ENCODE data around the gene KRT31. TPM values are rescaled to one million over a fixed set of nuclear protein-coding genes. Genes with fewer than 3 reads are reported as not detected.

Gene KRT31
- total RNA-seq, 2 experiments from 2014 or later: not detected

- no peak for DNase-seq
- no peaks in the 10 kb centered on the region for H3K36me3 ChIP-seq (ENCODE audit: insufficient read depth, low read length)
- Mint-ChIP-seq H3K36me3 (ENCODE audit: low read depth) (no peaks in the 10 kb centered on the region), H3K27me3 (no peaks in the 10 kb centered on the region), H3K9me3 (no peaks in the 10 kb centered on the region), H3K4me3 (no peak overlapping the region), H3K4me1 (ENCODE audit: low read depth) (no peaks in the 10 kb centered on the region), H3K27ac (no peak overlapping the region)
- intact Hi-C loops (cut with DNase I, micrococcal nuclease): loop anchor here in 1 of 2 experiments (5.0 kb wide), 1 partner anchor 62 kb away; no protein-coding TSS in a partner anchor
- CTCF ChIA-PET: no interaction called here
- H3K4me1 ChIP-seq (ENCODE audit: insufficient read depth, low read length): no peaks in the 10 kb centered on the region
- no peaks in the 10 kb centered on the region for H3K27me3 ChIP-seq (ENCODE audit: control insufficient read depth in 1 of 2, insufficient read depth in 2 of 2, low read length in 2 of 2)
- no peak overlapping the region for H3K27ac ChIP-seq (ENCODE audit: low read depth in 1 of 2, low read length in 2 of 2)
- POLR2A ChIA-PET: no interaction called here
- ATAC-seq (ENCODE audit: poor library complexity): no peak
- no peak overlapping the region for H3K4me3 ChIP-seq (ENCODE audit: low read length)
- H3K9me3 ChIP-seq (ENCODE audit: control insufficient read depth in 1 of 2, insufficient read depth in 1 of 2, low read length in 2 of 2): no peaks in the 10 kb centered on the region
- TF ChIP-seq CTCF (IDR thresholded peaks at IDR 0.05): no peak
Measured at GRCh38 chr17:41415411-41415810, 18.0 kb upstream of the KRT31 start.

GRCh38 chr17:41413982-41414381 lies 16.6 kb upstream of the KRT31 start:
- intact Hi-C loops (cut with DNase I, micrococcal nuclease): no loop called here
- ChIA-PET POLR2A (no interaction called here), CTCF (no interaction called here)
- DNase-seq (no peak), ATAC-seq (ENCODE audit: poor library complexity) (no peak)
- Mint-ChIP-seq H3K9me3 (no peaks in the 10 kb centered on the region), H3K4me1 (ENCODE audit: low read depth) (peaks cover 8% of the 10 kb centered on the region), H3K4me3 (no peak overlapping the region), H3K27me3 (no peaks in the 10 kb centered on the region), H3K27ac (no peak overlapping the region), H3K36me3 (ENCODE audit: low read depth) (no peaks in the 10 kb centered on the region)
- TF ChIP-seq CTCF (IDR thresholded peaks at IDR 0.05): no peak
- Histone ChIP-seq H3K27ac (ENCODE audit: low read depth in 1 of 2, low read length in 2 of 2) (no peak overlapping the region), H3K9me3 (ENCODE audit: control insufficient read depth in 1 of 2, insufficient read depth in 1 of 2, low read length in 2 of 2) (no peaks in the 10 kb centered on the region), H3K4me1 (ENCODE audit: insufficient read depth, low read length) (peaks cover 10% of the 10 kb centered on the region), H3K4me3 (ENCODE audit: low read length) (no peak overlapping the region), H3K36me3 (ENCODE audit: insufficient read depth, low read length) (no peaks in the 10 kb centered on the region), H3K27me3 (ENCODE audit: control insufficient read depth in 1 of 2, insufficient read depth in 2 of 2, low read length in 2 of 2) (no peaks in the 10 kb centered on the region)

GRCh38 chr17:41413353-41413957 lies 16.0 kb upstream of the KRT31 start:
- DNase-seq (no peak), ATAC-seq (ENCODE audit: poor library complexity) (no peak)
- POLR2A ChIA-PET: no interaction called here
- no peak overlapping the region for H3K4me3 ChIP-seq (ENCODE audit: low read length)
- H3K27ac ChIP-seq (ENCODE audit: low read depth in 1 of 2, low read length in 2 of 2): no peak overlapping the region
- no peak for TF ChIP-seq CTCF (IDR thresholded peaks at IDR 0.05)
- CTCF ChIA-PET: no interaction called here
- H3K4me1 Mint-ChIP-seq (ENCODE audit: low read depth): peaks cover 13% of the 10 kb centered on the region
- no peaks in the 10 kb centered on the region for H3K36me3 ChIP-seq (ENCODE audit: insufficient read depth, low read length)
- H3K9me3 ChIP-seq (ENCODE audit: control insufficient read depth in 1 of 2, insufficient read depth in 1 of 2, low read length in 2 of 2): no peaks in the 10 kb centered on the region
- H3K36me3 Mint-ChIP-seq (ENCODE audit: low read depth): no peaks in the 10 kb centered on the region
- no peaks in the 10 kb centered on the region for H3K27me3 Mint-ChIP-seq
- H3K27ac Mint-ChIP-seq: no peak overlapping the region
- no peak overlapping the region for H3K4me3 Mint-ChIP-seq
- intact Hi-C loops (cut with DNase I, micrococcal nuclease): no loop called here
- peaks cover 15% of the 10 kb centered on the region for H3K4me1 ChIP-seq (ENCODE audit: insufficient read depth, low read length)
- no peaks in the 10 kb centered on the region for H3K9me3 Mint-ChIP-seq
- H3K27me3 ChIP-seq (ENCODE audit: control insufficient read depth in 1 of 2, insufficient read depth in 2 of 2, low read length in 2 of 2): no peaks in the 10 kb centered on the region
